GM23338 (cell line): Measurements from ENCODE around the gene KCNMA1. TPM values are rescaled to one million over a fixed set of nuclear protein-coding genes. Genes with fewer than 3 reads are reported as not detected.

Experiments
- ATAC-seq: fragments of 200-7000 bp; cut with Tn5 transposase; 3 replicates; pipeline ENCODE4 v1.9.1; 2020
- DNase-seq: peaks from one replicate; pipeline ENCODE4 v3.0.0-alpha.2; 2015; ENCODE audit warnings: low spot score
- H2AFZ ChIP-seq: fragments of 200-600 bp; sonication (generic); 2 replicates; pipeline ENCODE4 v1.8.0; 2016; ENCODE audit warnings: antibody characterized with exemption, mild to moderate bottlenecking, moderate library complexity
- H3F3A ChIP-seq: fragments of 200-600 bp; sonication (generic); replicated peaks from 2 replicates; pipeline ENCODE4 v1.8.0; 2017; ENCODE audit warnings: antibody characterized with exemption, mixed run types, low read depth
- H3K27ac ChIP-seq: fragments of 200-600 bp; sonication (generic); 2 replicates; pipeline ENCODE4 v1.6.1; 2016; ENCODE audit warnings: low read depth
- H3K27me3 ChIP-seq: fragments of 200-600 bp; sonication (generic); 2 replicates; pipeline ENCODE4 v1.8.0; 2016; ENCODE audit warnings: mild to moderate bottlenecking, mixed run types, moderate library complexity; ENCODE audit not compliant: insufficient read depth
- H3K36me3 ChIP-seq: fragments of 200-600 bp; sonication (generic); 2 replicates; pipeline ENCODE4 v1.8.0; 2016; ENCODE audit warnings: mild to moderate bottlenecking; ENCODE audit not compliant: insufficient read depth
- H3K4me1 ChIP-seq: fragments of 200-600 bp; sonication (generic); 2 replicates; pipeline ENCODE4 v1.8.0; 2016; ENCODE audit warnings: mild to moderate bottlenecking, moderate library complexity; ENCODE audit not compliant: insufficient read depth
- H3K4me2 ChIP-seq: fragments of 200-600 bp; sonication (generic); 2 replicates; pipeline ENCODE4 v1.7.1; 2017; ENCODE audit warnings: mixed run types
- H3K4me3 ChIP-seq: fragments of 200-600 bp; sonication (generic); 2 replicates; pipeline ENCODE4 v1.6.1; 2016; ENCODE audit warnings: mixed run types
- H3K79me2 ChIP-seq: fragments of 200-600 bp; sonication (generic); replicated peaks from 2 replicates; pipeline ENCODE4 v1.8.0; 2017; ENCODE audit warnings: mild to moderate bottlenecking; ENCODE audit not compliant: insufficient read depth
- H3K9me2 ChIP-seq: fragments of 200-600 bp; sonication (generic); 2 replicates; pipeline ENCODE4 v1.8.0; 2017; ENCODE audit not compliant: insufficient read depth
- H4K20me1 ChIP-seq: fragments of 200-600 bp; sonication (generic); replicated peaks from 2 replicates; pipeline ENCODE4 v1.8.0; 2017; ENCODE audit warnings: mild to moderate bottlenecking; ENCODE audit not compliant: insufficient read depth
- H3K27ac Mint-ChIP-seq: 2 replicates; pipeline ENCODE4 v1.8.0; 2020; ENCODE audit warnings: inconsistent platforms, mild to moderate bottlenecking, moderate library complexity, mixed read lengths
- H3K27me3 Mint-ChIP-seq: 3 replicates; pipeline ENCODE4 v1.8.0; 2022; ENCODE audit warnings: low read depth, mild to moderate bottlenecking, moderate library complexity, mixed read lengths, inconsistent platforms; ENCODE audit not compliant: insufficient read depth, poor library complexity
- H3K36me3 Mint-ChIP-seq: 3 replicates; pipeline ENCODE4 v1.8.0; 2021; ENCODE audit warnings: low read depth, mild to moderate bottlenecking, inconsistent platforms, moderate library complexity, mixed read lengths
- H3K4me1 Mint-ChIP-seq: 3 replicates; pipeline ENCODE4 v1.8.0; 2020; ENCODE audit warnings: mild to moderate bottlenecking, inconsistent platforms, mixed read lengths
- H3K4me3 Mint-ChIP-seq: 3 replicates; pipeline ENCODE4 v1.8.0; 2021; ENCODE audit warnings: moderate library complexity, mild to moderate bottlenecking, inconsistent platforms, mixed read lengths
- H3K9me3 Mint-ChIP-seq: 3 replicates; pipeline ENCODE4 v1.8.0; 2020; ENCODE audit warnings: moderate library complexity, mild to moderate bottlenecking, inconsistent platforms, mixed read lengths
- CREB1 ChIP-seq: fragments of 250-450 bp; sonication (Bioruptor Pico); IDR thresholded peaks from 2 replicates; pipeline ENCODE4 v1.5.0; 2020; ENCODE audit warnings: low read depth, mild to moderate bottlenecking, moderate library complexity
- JUNB ChIP-seq: IDR thresholded peaks from one replicate; pipeline ENCODE4 v1.6.1; 2016; ENCODE audit warnings: antibody characterized with exemption; ENCODE audit not compliant: unreplicated experiment
- NANOG ChIP-seq: IDR thresholded peaks from 2 replicates; pipeline ENCODE4 v1.6.1; 2016; ENCODE audit warnings: antibody characterized with exemption, borderline replicate concordance
- ZNF114 ChIP-seq: fragments of 250-450 bp; sonication (Bioruptor Pico); IDR thresholded peaks from 2 replicates; pipeline ENCODE4 v1.5.0; 2020; ENCODE audit warnings: mild to moderate bottlenecking, moderate library complexity
- ZNF331 ChIP-seq: fragments of 250-450 bp; sonication (Bioruptor Pico); IDR thresholded peaks from 2 replicates; pipeline ENCODE4 v1.5.0; 2020; ENCODE audit warnings: low read depth, mild to moderate bottlenecking, moderate library complexity
- polyA plus RNA-seq: library from polyadenylated mRNA; unstranded; fragments of >200 nt; fragmentation: Nextera tagmentation; extraction: Ambion mirVana; gene quantifications from 2 replicates; pipeline ENCODE4 v1.2.1, GENCODE V29; 2016
- total RNA-seq: library from RNA; depleted of rRNA; stranded (reverse); fragments of >200 nt; shearing (Covaris generic); gene quantifications from 2 replicates; pipeline ENCODE4 v1.2.3, GENCODE V29; 2014
- TF ChIP-seq, protein P1 (sequence below): fragments of 250-450 bp; sonication (Bioruptor Pico); IDR thresholded peaks from 2 replicates; pipeline ENCODE4 v1.5.0; 2020; ENCODE audit warnings: mild to moderate bottlenecking, moderate library complexity
- TF ChIP-seq, protein P2 (sequence below), 2 experiments: fragments of 200-600 bp in 1 of 2; sonication (generic) in 1 of 2; conservative IDR thresholded peaks; 2 replicates each; pipeline versions ENCODE4 v1.5.1 to v1.6.1; 2016 to 2017; ENCODE audit warnings: antibody characterized with exemption in 2 of 2, low read depth in 2 of 2, mild to moderate bottlenecking in 2 of 2, moderate library complexity in 1 of 2
- TF ChIP-seq, protein P3 (sequence below): IDR thresholded peaks from 2 replicates; pipeline ENCODE4 v1.6.1; 2016; ENCODE audit warnings: antibody characterized with exemption

The KCNMA1 gene
- total and polyA plus RNA-seq, 2 experiments from 2014 or later = 8.2 to 9.0 TPM

DNA sequence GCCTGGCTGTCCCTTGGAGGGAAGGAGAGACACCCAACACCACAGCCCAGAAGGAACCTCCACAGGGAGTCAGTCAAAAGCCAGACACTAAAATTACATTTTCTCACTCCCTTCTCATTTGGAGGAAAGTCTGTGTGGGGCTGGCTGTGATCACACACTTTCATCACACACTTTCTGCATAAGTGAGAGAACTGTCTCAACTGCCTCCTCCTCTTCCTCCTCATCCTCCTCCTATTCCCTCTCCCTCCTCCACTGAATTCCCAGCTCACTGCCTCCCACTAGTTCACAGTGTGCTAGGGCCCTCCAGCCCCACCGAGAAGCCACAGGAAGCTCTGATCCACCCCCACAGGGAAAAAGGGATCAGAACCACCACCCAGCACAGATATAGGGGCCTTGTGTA lies 91.6 kb downstream of the KCNMA1 start (continued):
- TF ChIP-seq, protein P1, sequence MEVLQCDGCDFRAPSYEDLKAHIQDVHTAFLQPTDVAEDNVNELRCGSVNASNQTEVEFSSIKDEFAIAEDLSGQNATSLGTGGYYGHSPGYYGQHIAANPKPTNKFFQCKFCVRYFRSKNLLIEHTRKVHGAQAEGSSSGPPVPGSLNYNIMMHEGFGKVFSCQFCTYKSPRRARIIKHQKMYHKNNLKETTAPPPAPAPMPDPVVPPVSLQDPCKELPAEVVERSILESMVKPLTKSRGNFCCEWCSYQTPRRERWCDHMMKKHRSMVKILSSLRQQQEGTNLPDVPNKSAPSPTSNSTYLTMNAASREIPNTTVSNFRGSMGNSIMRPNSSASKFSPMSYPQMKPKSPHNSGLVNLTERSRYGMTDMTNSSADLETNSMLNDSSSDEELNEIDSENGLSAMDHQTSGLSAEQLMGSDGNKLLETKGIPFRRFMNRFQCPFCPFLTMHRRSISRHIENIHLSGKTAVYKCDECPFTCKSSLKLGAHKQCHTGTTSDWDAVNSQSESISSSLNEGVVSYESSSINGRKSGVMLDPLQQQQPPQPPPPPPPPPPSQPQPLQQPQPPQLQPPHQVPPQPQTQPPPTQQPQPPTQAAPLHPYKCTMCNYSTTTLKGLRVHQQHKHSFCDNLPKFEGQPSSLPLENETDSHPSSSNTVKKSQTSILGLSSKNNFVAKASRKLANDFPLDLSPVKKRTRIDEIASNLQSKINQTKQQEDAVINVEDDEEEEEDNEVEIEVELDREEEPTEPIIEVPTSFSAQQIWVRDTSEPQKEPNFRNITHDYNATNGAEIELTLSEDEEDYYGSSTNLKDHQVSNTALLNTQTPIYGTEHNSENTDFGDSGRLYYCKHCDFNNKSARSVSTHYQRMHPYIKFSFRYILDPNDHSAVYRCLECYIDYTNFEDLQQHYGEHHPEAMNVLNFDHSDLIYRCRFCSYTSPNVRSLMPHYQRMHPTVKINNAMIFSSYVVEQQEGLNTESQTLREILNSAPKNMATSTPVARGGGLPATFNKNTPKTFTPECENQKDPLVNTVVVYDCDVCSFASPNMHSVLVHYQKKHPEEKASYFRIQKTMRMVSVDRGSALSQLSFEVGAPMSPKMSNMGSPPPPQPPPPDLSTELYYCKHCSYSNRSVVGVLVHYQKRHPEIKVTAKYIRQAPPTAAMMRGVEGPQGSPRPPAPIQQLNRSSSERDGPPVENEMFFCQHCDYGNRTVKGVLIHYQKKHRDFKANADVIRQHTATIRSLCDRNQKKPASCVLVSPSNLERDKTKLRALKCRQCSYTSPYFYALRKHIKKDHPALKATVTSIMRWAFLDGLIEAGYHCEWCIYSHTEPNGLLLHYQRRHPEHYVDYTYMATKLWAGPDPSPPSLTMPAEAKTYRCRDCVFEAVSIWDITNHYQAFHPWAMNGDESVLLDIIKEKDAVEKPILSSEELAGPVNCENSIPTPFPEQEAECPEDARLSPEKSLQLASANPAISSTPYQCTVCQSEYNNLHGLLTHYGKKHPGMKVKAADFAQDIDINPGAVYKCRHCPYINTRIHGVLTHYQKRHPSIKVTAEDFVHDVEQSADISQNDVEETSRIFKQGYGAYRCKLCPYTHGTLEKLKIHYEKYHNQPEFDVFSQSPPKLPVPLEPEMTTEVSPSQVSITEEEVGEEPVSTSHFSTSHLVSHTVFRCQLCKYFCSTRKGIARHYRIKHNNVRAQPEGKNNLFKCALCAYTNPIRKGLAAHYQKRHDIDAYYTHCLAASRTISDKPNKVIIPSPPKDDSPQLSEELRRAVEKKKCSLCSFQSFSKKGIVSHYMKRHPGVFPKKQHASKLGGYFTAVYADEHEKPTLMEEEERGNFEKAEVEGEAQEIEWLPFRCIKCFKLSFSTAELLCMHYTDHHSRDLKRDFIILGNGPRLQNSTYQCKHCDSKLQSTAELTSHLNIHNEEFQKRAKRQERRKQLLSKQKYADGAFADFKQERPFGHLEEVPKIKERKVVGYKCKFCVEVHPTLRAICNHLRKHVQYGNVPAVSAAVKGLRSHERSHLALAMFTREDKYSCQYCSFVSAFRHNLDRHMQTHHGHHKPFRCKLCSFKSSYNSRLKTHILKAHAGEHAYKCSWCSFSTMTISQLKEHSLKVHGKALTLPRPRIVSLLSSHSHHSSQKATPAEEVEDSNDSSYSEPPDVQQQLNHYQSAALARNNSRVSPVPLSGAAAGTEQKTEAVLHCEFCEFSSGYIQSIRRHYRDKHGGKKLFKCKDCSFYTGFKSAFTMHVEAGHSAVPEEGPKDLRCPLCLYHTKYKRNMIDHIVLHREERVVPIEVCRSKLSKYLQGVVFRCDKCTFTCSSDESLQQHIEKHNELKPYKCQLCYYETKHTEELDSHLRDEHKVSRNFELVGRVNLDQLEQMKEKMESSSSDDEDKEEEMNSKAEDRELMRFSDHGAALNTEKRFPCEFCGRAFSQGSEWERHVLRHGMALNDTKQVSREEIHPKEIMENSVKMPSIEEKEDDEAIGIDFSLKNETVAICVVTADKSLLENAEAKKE (CRISPR knock-in tag) = no peak
- TF ChIP-seq ZNF114 (CRISPR knock-in tag) (no peak), ZNF331 (CRISPR knock-in tag) (no peak), NANOG (no peak), CREB1 (CRISPR knock-in tag) (no peak)
- TF ChIP-seq, protein P2, sequence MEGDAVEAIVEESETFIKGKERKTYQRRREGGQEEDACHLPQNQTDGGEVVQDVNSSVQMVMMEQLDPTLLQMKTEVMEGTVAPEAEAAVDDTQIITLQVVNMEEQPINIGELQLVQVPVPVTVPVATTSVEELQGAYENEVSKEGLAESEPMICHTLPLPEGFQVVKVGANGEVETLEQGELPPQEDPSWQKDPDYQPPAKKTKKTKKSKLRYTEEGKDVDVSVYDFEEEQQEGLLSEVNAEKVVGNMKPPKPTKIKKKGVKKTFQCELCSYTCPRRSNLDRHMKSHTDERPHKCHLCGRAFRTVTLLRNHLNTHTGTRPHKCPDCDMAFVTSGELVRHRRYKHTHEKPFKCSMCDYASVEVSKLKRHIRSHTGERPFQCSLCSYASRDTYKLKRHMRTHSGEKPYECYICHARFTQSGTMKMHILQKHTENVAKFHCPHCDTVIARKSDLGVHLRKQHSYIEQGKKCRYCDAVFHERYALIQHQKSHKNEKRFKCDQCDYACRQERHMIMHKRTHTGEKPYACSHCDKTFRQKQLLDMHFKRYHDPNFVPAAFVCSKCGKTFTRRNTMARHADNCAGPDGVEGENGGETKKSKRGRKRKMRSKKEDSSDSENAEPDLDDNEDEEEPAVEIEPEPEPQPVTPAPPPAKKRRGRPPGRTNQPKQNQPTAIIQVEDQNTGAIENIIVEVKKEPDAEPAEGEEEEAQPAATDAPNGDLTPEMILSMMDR (conservative IDR thresholded peaks at IDR 0.05; ENCODE audit: low read depth in 2 of 2) = no peak

DNA sequence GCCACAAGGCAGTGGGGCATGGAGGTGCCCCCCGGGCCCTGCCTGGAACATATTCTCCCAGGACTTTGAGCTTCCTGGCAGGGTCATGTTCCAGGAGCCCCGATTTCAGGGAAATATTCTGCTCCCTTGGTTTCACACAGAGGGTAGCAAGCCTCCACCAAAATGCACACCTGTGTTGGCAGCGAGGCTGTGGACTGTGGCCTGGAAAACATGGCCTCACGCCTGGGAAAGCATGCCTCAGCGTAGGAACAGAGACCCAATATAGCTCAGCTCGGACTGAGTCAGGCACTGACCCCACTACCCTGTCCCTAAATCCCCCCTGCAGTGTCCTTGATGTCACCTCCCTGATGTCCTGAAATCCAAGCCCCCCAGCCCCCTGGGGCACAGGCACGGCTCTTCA lies 92.0 kb downstream of the KCNMA1 start:
- Histone ChIP-seq H3F3A (no peaks in the 10 kb centered on the region), H3K36me3 (no peaks in the 10 kb centered on the region), H3K79me2 (no peaks in the 10 kb centered on the region), H3K4me1 (no peaks in the 10 kb centered on the region), H3K4me3 (no peak overlapping the region), H4K20me1 (no peaks in the 10 kb centered on the region), H3K27ac (no peak overlapping the region), H2AFZ (no peak overlapping the region), H3K27me3 (no peaks in the 10 kb centered on the region), H3K9me2 (peaks cover 2% of the 10 kb centered on the region; the same call in 1 of the 2 replicates), H3K4me2 (no peak overlapping the region)
- no peaks in the 10 kb centered on the region for H3K36me3 Mint-ChIP-seq
- no peaks in the 10 kb centered on the region for H3K9me3 Mint-ChIP-seq
- H3K27me3 Mint-ChIP-seq = peaks cover 2% of the 10 kb centered on the region
- no peak for DNase-seq
- ATAC-seq = no peak
- H3K27ac Mint-ChIP-seq = no peak overlapping the region
- peaks cover 4% of the 10 kb centered on the region for H3K4me1 Mint-ChIP-seq
- no peak overlapping the region for H3K4me3 Mint-ChIP-seq
- TF ChIP-seq, protein P3, sequence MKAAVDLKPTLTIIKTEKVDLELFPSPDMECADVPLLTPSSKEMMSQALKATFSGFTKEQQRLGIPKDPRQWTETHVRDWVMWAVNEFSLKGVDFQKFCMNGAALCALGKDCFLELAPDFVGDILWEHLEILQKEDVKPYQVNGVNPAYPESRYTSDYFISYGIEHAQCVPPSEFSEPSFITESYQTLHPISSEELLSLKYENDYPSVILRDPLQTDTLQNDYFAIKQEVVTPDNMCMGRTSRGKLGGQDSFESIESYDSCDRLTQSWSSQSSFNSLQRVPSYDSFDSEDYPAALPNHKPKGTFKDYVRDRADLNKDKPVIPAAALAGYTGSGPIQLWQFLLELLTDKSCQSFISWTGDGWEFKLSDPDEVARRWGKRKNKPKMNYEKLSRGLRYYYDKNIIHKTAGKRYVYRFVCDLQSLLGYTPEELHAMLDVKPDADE = no peak
- TF ChIP-seq JUNB = no peak
